Liver (tissue), 9 donors: ENCODE data around the gene HIPK3. TPM values are rescaled to one million over a fixed set of nuclear protein-coding genes. Genes with fewer than 3 reads are reported as not detected.

ENCODE experiments used
- DNase-seq: peaks from one replicate; pipeline ENCODE4 v3.0.0-alpha.2; 2017; ENCODE audit warnings: low spot score
- H3K27ac ChIP-seq, 2 donors: one replicate each; pipeline ENCODE4 v1.7.0; 2013; ENCODE audit warnings: inconsistent platforms in 2 of 2, low read length in 2 of 2, control low read depth in 1 of 2, low read depth in 1 of 2, mild to moderate bottlenecking in 1 of 2
- H3K27me3 ChIP-seq, 4 donors: one replicate each; pipeline versions ENCODE4 v1.6.1 to v1.7.0; 2013; ENCODE audit warnings: low read length in 3 of 4, inconsistent platforms in 1 of 4, mild to moderate bottlenecking in 1 of 4, moderate library complexity in 1 of 4; ENCODE audit not compliant: control insufficient read depth in 4 of 4, insufficient read depth in 4 of 4
- H3K36me3 ChIP-seq, 4 donors: one replicate each; pipeline versions ENCODE4 v1.6.1 to v1.7.0; 2013; ENCODE audit warnings: low read length in 3 of 4, mild to moderate bottlenecking in 3 of 4, low read depth in 1 of 4, moderate library complexity in 1 of 4; ENCODE audit not compliant: control insufficient read depth in 4 of 4, insufficient read depth in 3 of 4
- H3K4me1 ChIP-seq, 4 donors: one replicate each; pipeline versions ENCODE4 v1.6.1 to v1.7.0; 2013; ENCODE audit warnings: low read length in 3 of 4, mild to moderate bottlenecking in 3 of 4, moderate library complexity in 1 of 4; ENCODE audit not compliant: control insufficient read depth in 4 of 4, insufficient read depth in 4 of 4
- H3K4me3 ChIP-seq, 3 donors: one replicate each; pipeline versions ENCODE4 v1.6.1 to v1.7.0; 2013; ENCODE audit warnings: low read length in 3 of 3, control low read depth in 1 of 3, low read depth in 1 of 3, mild to moderate bottlenecking in 1 of 3
- H3K9ac ChIP-seq, 2 donors: one replicate each; pipeline ENCODE4 v1.7.0; 2013; ENCODE audit warnings: low read length in 2 of 2, mild to moderate bottlenecking in 2 of 2, moderate library complexity in 2 of 2, control low read depth in 1 of 2, low read depth in 1 of 2
- H3K9me3 ChIP-seq, 4 donors: one replicate each; pipeline versions ENCODE4 v1.6.1 to v1.7.0; 2013; ENCODE audit warnings: low read length in 3 of 4; ENCODE audit not compliant: control insufficient read depth in 4 of 4
- CTCF ChIP-seq: fragments of 150-350 bp; IDR thresholded peaks from 2 replicates; pipeline ENCODE4 v1.5.1; 2017; ENCODE audit warnings: improper control_type of control experiment, low read depth, low read length; ENCODE audit not compliant: missing input control
- EGR1 ChIP-seq, 2 donors: IDR thresholded peaks; 2 replicates each; pipeline ENCODE4 v1.6.1; 2016 to 2018; ENCODE audit warnings: antibody characterized with exemption in 2 of 2, low read depth in 2 of 2
- FOXA1 ChIP-seq: IDR thresholded peaks from 2 replicates; pipeline ENCODE4 v1.6.1; 2016; ENCODE audit warnings: antibody characterized with exemption
- FOXA2 ChIP-seq: IDR thresholded peaks from 2 replicates; pipeline ENCODE4 v1.6.1; 2016; ENCODE audit warnings: antibody characterized with exemption
- GABPA ChIP-seq, 2 donors: IDR thresholded peaks in 1 of 2; conservative IDR thresholded peaks in 1 of 2; 2 replicates each; pipeline ENCODE4 v1.6.1; 2016; ENCODE audit warnings: antibody characterized with exemption in 2 of 2, mild to moderate bottlenecking in 1 of 2, moderate library complexity in 1 of 2
- HNF4G ChIP-seq: IDR thresholded peaks from 2 replicates; pipeline ENCODE4 v1.6.1; 2016; ENCODE audit warnings: antibody characterized with exemption
- JUND ChIP-seq, 2 donors: IDR thresholded peaks; 2 replicates each; pipeline ENCODE4 v1.6.1; 2016; ENCODE audit warnings: antibody characterized with exemption in 2 of 2
- MAX ChIP-seq: IDR thresholded peaks from 2 replicates; pipeline ENCODE4 v1.6.1; 2016; ENCODE audit warnings: antibody characterized with exemption
- NR2F2 ChIP-seq: IDR thresholded peaks from 2 replicates; pipeline ENCODE4 v1.6.1; 2016; ENCODE audit warnings: antibody characterized with exemption
- RAD21 ChIP-seq, 2 donors: IDR thresholded peaks; 2 replicates each; pipeline ENCODE4 v1.6.1; 2016; ENCODE audit warnings: antibody characterized with exemption in 2 of 2, mild to moderate bottlenecking in 2 of 2
- REST ChIP-seq: IDR thresholded peaks from 2 replicates; pipeline ENCODE4 v1.6.1; 2016; ENCODE audit warnings: antibody characterized with exemption, mild to moderate bottlenecking
- RXRA ChIP-seq, 2 donors: IDR thresholded peaks; 2 replicates each; pipeline ENCODE4 v1.6.1; 2017 to 2018; ENCODE audit warnings: antibody characterized with exemption in 2 of 2, mild to moderate bottlenecking in 1 of 2
- SP1 ChIP-seq: IDR thresholded peaks from 2 replicates; pipeline ENCODE4 v1.6.1; 2018; ENCODE audit warnings: antibody characterized with exemption, mild to moderate bottlenecking
- TAF1 ChIP-seq: conservative IDR thresholded peaks from 2 replicates; pipeline ENCODE4 v1.6.1; 2016; ENCODE audit warnings: antibody characterized with exemption, mild to moderate bottlenecking
- WGBS: extraction: QIAGEN DNeasy Blood & Tissue Kit; methylation state at CpG from one replicate; pipeline ENCODE4 v1.1.7; 2013; 5-methylcytosine and 5-hydroxymethylcytosine counted together
- polyA plus RNA-seq, 2 donors: library from polyadenylated mRNA; stranded (reverse) in 1 of 2; unstranded in 1 of 2; fragments of 200-250 nt in 1 of 2; fragments of >200 nt in 1 of 2; fragmentation: Nextera tagmentation in 1 of 2; extraction: Ambion mirVana in 1 of 2; gene quantifications; one replicate each; pipeline versions ENCODE4 v1.2.1 to v1.2.3, GENCODE V29; 2013 to 2015
- total RNA-seq, 2 donors: library from RNA; depleted of rRNA; stranded (reverse); fragments of >200 nt; gene quantifications; one replicate each; pipeline ENCODE4 v1.2.3, GENCODE V29; 2014
- donor health status: healthy.
- donor health status: healthy.
- donor health status: healthy.
- donor health status: healthy.
- donor health status: healthy.

The HIPK3 gene
- total and polyA plus RNA-seq, 4 donors, result 12.0 to 67.5 (median 27.6) TPM

- H3K36me3 ChIP-seq, result peaks cover 10 to 46% (median 37%) of the 10 kb centered on the region in 4 donors
- H3K9ac ChIP-seq, result no peak overlapping the region
- no peaks in the 10 kb centered on the region for H3K9me3 ChIP-seq
- no peak for DNase-seq
- WGBS, result 70% methylated on average over 2 of the region's 2 CpGs
- peak in 1 of 2 donors; percentile 20 for TF ChIP-seq RAD21 (IDR thresholded peaks at IDR 0.05)
- no peak for TF ChIP-seq RXRA (IDR thresholded peaks at IDR 0.05)
- H3K27me3 ChIP-seq, result no peaks in the 10 kb centered on the region
- H3K4me3 ChIP-seq, result no peak overlapping the region
- no peak overlapping the region for H3K27ac ChIP-seq
- H3K4me1 ChIP-seq, result no peaks in the 10 kb centered on the region
Observed at GRCh38 chr11:33344611-33345010, 87.4 kb downstream of the HIPK3 start.

GRCh38 chr11:33347490-33348125 is 90.4 kb downstream of the HIPK3 start:
- Histone ChIP-seq H3K27ac (no peak overlapping the region), H3K36me3 (peaks cover 11 to 49% (median 47%) of the 10 kb centered on the region in 4 donors), H3K4me3 (no peak overlapping the region), H3K4me1 (no peaks in the 10 kb centered on the region), H3K9ac (no peak overlapping the region), H3K27me3 (no peaks in the 10 kb centered on the region), H3K9me3 (no peaks in the 10 kb centered on the region)
- no peak for DNase-seq
- no peak for TF ChIP-seq RXRA (IDR thresholded peaks at IDR 0.05)
- no peak for TF ChIP-seq JUND (IDR thresholded peaks at IDR 0.05)
- no peak for TF ChIP-seq REST
- no peak for TF ChIP-seq EGR1 (IDR thresholded peaks at IDR 0.05; ENCODE audit: low read depth in 2 of 2)
- TF ChIP-seq FOXA1, result no peak
- no peak for TF ChIP-seq SP1
- TF ChIP-seq HNF4G, result no peak
- no peak for TF ChIP-seq FOXA2
- no peak for TF ChIP-seq CTCF
- no peak for TF ChIP-seq GABPA (IDR thresholded peaks at IDR 0.05 in 1 of 2, conservative IDR thresholded peaks at IDR 0.05 in 1 of 2)
- no peak for TF ChIP-seq MAX
- TF ChIP-seq NR2F2, result no peak
- no peak for TF ChIP-seq TAF1
- 83% methylated on average over 2 of the region's 2 CpGs for WGBS
